HG03520 (cell line): ENCODE data around the gene CARD19.
A peak's percentile ranks its signal among the peaks of the same experiment; 100 is the strongest.

ENCODE experiments used
- ATAC-seq: cut with Tn5 transposase; IDR thresholded peaks from one replicate; pipeline ENCODE4 v1.9.1; 2021; ENCODE audit warnings: mild to moderate bottlenecking, moderate library complexity; ENCODE audit not compliant: unreplicated experiment

CARD19 gene

GRCh38 chr9:93149361-93149760 lies 53.3 kb downstream of the CARD19 start:
- ATAC-seq = no peak

- no peak for ATAC-seq
Measured at GRCh38 chr9:93151097-93151784, 55.2 kb downstream of the CARD19 start.

- no peak for ATAC-seq
Measured at GRCh38 chr9:93154293-93154903, 58.4 kb downstream of the CARD19 start.

- no peak for ATAC-seq
Measured at GRCh38 chr9:93155716-93156474, 59.9 kb downstream of the CARD19 start.

- no peak for ATAC-seq
Measured at GRCh38 chr9:93156475-93157008, 60.5 kb downstream of the CARD19 start.

GRCh38 chr9:93159601-93160471 lies 63.8 kb downstream of the CARD19 start:
- peak; percentile 81 for ATAC-seq

- ATAC-seq = no peak
Measured at GRCh38 chr9:93161786-93162562, 66.0 kb downstream of the CARD19 start.
